Measurements from ENCODE around the gene FNDC3A.
"Not testable (repeated sequence)": the region's sequence is repeated elsewhere in the genome, so short reads cannot be mapped to it uniquely, and the experiment has no call there.

Gene FNDC3A

GRCh38 chr13:48977973-48978372 lies 2.3 kb downstream of the FNDC3A start:
- DNase-seq = no peak

- DNase-seq = no peak
Observed at GRCh38 chr13:48978942-48979601, 3.4 kb downstream of the FNDC3A start.

- no peak for DNase-seq
Observed at GRCh38 chr13:48979892-48980291, 4.2 kb downstream of the FNDC3A start.

- no peak for DNase-seq
Observed at GRCh38 chr13:48983331-48983730, 7.6 kb downstream of the FNDC3A start.

- DNase-seq = no peak
Observed at GRCh38 chr13:48985756-48986155, 10.0 kb downstream of the FNDC3A start.

GRCh38 chr13:48990900-48991299 lies 15.2 kb downstream of the FNDC3A start:
- DNase-seq = no peak

- DNase-seq = no peak
Observed at GRCh38 chr13:48993150-48993549, 17.4 kb downstream of the FNDC3A start.

- no peak for DNase-seq
Observed at GRCh38 chr13:48994706-48995105, 19.0 kb downstream of the FNDC3A start.

- no peak for DNase-seq
Observed at GRCh38 chr13:48998641-48999292, 23.1 kb downstream of the FNDC3A start.

- no peak for DNase-seq
Observed at GRCh38 chr13:49000247-49000646, 24.5 kb downstream of the FNDC3A start.

GRCh38 chr13:49018986-49019635 lies 43.4 kb downstream of the FNDC3A start:
- not testable (repeated sequence) for DNase-seq

GRCh38 chr13:49020328-49020727 lies 44.6 kb downstream of the FNDC3A start:
- no peak for DNase-seq

- no peak for DNase-seq
Observed at GRCh38 chr13:49020940-49021553, 45.3 kb downstream of the FNDC3A start.

- no peak for DNase-seq
Observed at GRCh38 chr13:49021953-49022352, 46.2 kb downstream of the FNDC3A start.

- DNase-seq = no peak
Observed at GRCh38 chr13:49022472-49023144, 46.9 kb downstream of the FNDC3A start.

GRCh38 chr13:49023431-49023830 lies 47.7 kb downstream of the FNDC3A start:
- DNase-seq = no peak

- DNase-seq = no peak
Observed at GRCh38 chr13:49026851-49027250, 51.1 kb downstream of the FNDC3A start.

- no peak for DNase-seq
Observed at GRCh38 chr13:49029570-49029969, 53.9 kb downstream of the FNDC3A start.

GRCh38 chr13:49030213-49030612 lies 54.5 kb downstream of the FNDC3A start:
- no peak for DNase-seq

- DNase-seq = no peak
Observed at GRCh38 chr13:49040872-49041271, 65.2 kb downstream of the FNDC3A start.

GRCh38 chr13:49042476-49042875 lies 66.8 kb downstream of the FNDC3A start:
- no peak for DNase-seq

- no peak for DNase-seq
Observed at GRCh38 chr13:49044008-49044407, 68.3 kb downstream of the FNDC3A start.

GRCh38 chr13:49044836-49045235 lies 69.1 kb downstream of the FNDC3A start:
- no peak for DNase-seq
